Skeletal muscle tissue (tissue), 4 donors: ENCODE measurements around the gene WDR53. TPM values are rescaled to one million over a fixed set of nuclear protein-coding genes. Genes with fewer than 3 reads are reported as not detected.
A peak's percentile ranks its signal among the peaks of the same experiment; 100 is the strongest.
"Not testable (repeated sequence)": the region's sequence is repeated elsewhere in the genome, so short reads cannot be mapped to it uniquely, and the experiment has no call there.

ENCODE experiments used
- H3K27ac ChIP-seq: one replicate; pipeline ENCODE4 v1.7.0; 2013; ENCODE audit warnings: mild to moderate bottlenecking, low read depth, low read length, inconsistent platforms
- H3K27me3 ChIP-seq, 3 donors: one replicate each; pipeline ENCODE4 v1.7.0; 2013; ENCODE audit warnings: low read length in 3 of 3; ENCODE audit not compliant: control insufficient read depth in 3 of 3, insufficient read depth in 3 of 3
- H3K36me3 ChIP-seq, 3 donors: one replicate each; pipeline ENCODE4 v1.7.0; 2013; ENCODE audit warnings: low read length in 3 of 3; ENCODE audit not compliant: control insufficient read depth in 3 of 3, insufficient read depth in 3 of 3
- H3K4me1 ChIP-seq, 3 donors: one replicate each; pipeline ENCODE4 v1.7.0; 2013; ENCODE audit warnings: low read length in 3 of 3, mild to moderate bottlenecking in 3 of 3; ENCODE audit not compliant: control insufficient read depth in 3 of 3, insufficient read depth in 3 of 3
- H3K4me3 ChIP-seq, 3 donors: one replicate each; pipeline ENCODE4 v1.7.0; 2013; ENCODE audit warnings: low read length in 3 of 3
- H3K9ac ChIP-seq, 3 donors: one replicate each; pipeline ENCODE4 v1.7.0; 2013; ENCODE audit warnings: low read length in 3 of 3, mild to moderate bottlenecking in 3 of 3, moderate library complexity in 2 of 3, low read depth in 1 of 3
- H3K9me3 ChIP-seq, 3 donors: one replicate each; pipeline ENCODE4 v1.7.0; 2013; ENCODE audit warnings: low read length in 3 of 3; ENCODE audit not compliant: control insufficient read depth in 3 of 3
- total RNA-seq: library from RNA; depleted of rRNA; stranded (reverse); fragments of >200 nt; gene quantifications from one replicate; pipeline ENCODE4 v1.2.3, GENCODE V29; 2014
- donor health status: Osteomylitis.

WDR53 gene
- total RNA-seq, 1 donor from 2014 or later, result 6.8 TPM

DNA sequence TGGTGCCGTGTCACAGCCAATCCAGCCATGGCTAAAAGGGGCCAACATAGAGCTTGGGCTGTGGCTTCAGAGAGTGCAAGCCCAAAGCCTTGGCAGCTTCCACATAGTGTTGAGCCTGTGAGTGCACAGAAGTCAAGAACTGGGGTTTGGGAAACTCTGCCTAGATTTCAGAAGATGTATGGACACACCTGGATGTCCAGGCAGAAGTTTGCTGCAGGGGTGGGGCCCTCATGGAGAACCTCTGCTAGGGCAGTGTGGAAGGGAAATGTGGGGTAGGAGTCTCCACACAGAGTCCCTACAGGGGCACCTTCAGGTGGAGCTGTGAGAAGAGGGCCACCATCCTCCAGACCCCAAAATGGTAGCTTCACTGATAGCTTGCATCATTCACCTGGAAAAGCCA is 19.0 kb downstream of the WDR53 start:
- not testable (repeated sequence) for H3K4me1 ChIP-seq, H3K9me3 ChIP-seq, H3K9ac ChIP-seq, H3K36me3 ChIP-seq, H3K27me3 ChIP-seq, H3K4me3 ChIP-seq, H3K27ac ChIP-seq

DNA sequence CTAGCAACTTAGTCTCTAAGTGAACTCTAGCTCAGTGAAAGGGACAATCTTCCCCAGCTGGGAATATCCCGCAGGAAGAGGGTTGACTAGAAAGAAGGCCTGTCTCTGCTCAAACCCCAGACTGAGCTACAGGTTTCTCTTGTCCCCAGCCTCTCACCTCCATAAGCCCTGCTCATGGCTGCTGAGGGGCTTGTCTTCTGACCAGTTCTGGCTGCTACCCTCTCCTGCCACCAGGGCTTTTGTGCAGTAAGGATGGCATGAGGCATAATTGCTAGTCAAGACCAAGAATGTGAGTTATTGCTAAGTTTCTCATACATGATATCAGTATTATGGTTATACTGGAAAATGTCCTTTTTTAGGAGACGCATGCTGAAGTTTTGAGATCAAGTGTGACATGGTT is 21.3 kb downstream of the WDR53 start:
- H3K9ac ChIP-seq, result no peak overlapping the region
- H3K4me1 ChIP-seq, result no peaks in the 10 kb centered on the region
- no peaks in the 10 kb centered on the region for H3K36me3 ChIP-seq
- no peak overlapping the region for H3K27ac ChIP-seq
- no peak overlapping the region for H3K4me3 ChIP-seq
- no peaks in the 10 kb centered on the region for H3K27me3 ChIP-seq
- H3K9me3 ChIP-seq, result peaks cover 0 to 3% (median 0%) of the 10 kb centered on the region in 3 donors

DNA sequence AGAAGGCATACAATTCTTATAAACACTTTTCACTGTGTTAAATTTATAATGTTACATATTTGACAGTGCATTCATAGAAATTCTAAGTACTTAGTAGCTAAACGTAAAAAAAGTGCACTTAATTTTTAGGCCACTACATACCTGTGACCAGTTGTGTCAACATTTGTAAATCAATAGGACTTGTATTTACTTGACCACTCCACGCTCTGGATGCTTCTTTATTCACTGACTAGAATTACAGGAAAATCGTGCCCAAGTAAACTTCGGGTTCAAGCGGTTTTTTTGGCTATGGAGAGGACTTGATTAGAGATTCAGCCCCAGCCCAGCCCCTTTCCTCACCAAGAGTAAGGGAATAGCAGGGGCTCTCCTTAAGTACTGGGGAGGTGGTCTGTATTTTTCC is 21.8 kb downstream of the WDR53 start:
- H3K36me3 ChIP-seq, result no peaks in the 10 kb centered on the region
- no peak overlapping the region for H3K4me3 ChIP-seq
- H3K27me3 ChIP-seq, result no peaks in the 10 kb centered on the region
- H3K4me1 ChIP-seq, result no peaks in the 10 kb centered on the region
- no peak overlapping the region for H3K27ac ChIP-seq
- H3K9ac ChIP-seq, result no peak overlapping the region
- H3K9me3 ChIP-seq, result peaks cover 0 to 3% (median 0%) of the 10 kb centered on the region in 3 donors

DNA sequence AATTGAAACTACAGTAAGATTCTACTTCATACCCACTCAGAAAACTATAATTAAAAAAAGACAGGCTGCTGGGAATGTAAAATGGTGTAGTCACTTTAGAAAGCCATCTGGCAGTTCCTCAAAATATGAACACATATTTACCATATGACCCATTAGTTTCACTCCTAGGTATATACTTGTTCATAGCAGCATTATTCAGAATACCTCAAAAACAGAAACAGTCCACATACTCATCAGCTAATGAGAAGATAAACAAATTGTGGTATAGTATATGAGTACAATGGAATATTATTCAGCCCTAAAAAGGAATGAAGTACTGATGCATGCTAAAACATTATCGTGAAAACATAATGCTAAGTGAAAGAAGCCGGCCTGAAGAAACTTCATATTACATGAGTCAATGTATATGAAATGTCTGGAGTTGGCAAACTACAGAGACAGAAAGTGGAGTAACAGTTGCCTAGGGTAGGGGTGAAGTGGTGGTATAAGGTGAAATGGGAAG is 23.8 kb downstream of the WDR53 start:
- no peak overlapping the region for H3K9ac ChIP-seq
- no peaks in the 10 kb centered on the region for H3K4me1 ChIP-seq
- no peak overlapping the region for H3K4me3 ChIP-seq
- no peak overlapping the region for H3K27ac ChIP-seq
- peaks cover 0 to under 1% (median 0%) of the 10 kb centered on the region in 3 donors for H3K9me3 ChIP-seq
- no peaks in the 10 kb centered on the region for H3K27me3 ChIP-seq
- H3K36me3 ChIP-seq, result no peaks in the 10 kb centered on the region

DNA sequence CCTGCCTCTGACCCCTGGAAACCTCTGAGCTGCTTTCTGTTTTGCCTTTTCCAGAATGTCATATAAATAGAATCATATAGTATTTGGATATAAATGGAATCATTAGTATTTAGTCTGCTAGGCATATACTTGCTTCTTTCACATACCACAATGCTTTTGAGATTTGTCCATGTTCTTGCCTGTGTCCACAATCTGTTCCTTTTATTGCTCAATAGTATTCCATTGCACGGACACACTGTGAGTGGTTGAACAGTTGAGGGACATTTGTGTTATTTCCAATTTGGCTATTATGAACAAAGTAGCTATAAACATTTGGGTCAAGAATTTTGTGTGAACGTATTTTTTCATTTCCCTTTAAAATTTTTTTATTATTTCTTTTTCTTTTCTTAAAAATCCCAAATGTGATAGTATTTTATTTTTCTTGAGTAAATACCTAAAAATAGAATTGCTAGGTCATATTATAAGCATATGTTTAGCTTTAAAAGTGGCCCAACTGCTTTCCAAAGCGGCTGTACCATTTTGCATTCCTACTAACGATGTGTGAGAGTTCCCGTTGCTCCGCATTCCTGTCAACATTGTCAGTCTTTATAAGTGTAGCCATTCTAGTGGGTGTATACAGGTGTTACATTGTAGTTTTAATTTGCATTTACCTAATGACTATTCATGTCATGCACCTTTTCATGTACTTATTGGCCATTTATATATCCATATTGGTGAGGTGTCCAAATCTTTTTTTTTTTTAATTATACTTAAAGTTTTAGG is 26.5 kb downstream of the WDR53 start:
- no peaks in the 10 kb centered on the region for H3K9me3 ChIP-seq

DNA sequence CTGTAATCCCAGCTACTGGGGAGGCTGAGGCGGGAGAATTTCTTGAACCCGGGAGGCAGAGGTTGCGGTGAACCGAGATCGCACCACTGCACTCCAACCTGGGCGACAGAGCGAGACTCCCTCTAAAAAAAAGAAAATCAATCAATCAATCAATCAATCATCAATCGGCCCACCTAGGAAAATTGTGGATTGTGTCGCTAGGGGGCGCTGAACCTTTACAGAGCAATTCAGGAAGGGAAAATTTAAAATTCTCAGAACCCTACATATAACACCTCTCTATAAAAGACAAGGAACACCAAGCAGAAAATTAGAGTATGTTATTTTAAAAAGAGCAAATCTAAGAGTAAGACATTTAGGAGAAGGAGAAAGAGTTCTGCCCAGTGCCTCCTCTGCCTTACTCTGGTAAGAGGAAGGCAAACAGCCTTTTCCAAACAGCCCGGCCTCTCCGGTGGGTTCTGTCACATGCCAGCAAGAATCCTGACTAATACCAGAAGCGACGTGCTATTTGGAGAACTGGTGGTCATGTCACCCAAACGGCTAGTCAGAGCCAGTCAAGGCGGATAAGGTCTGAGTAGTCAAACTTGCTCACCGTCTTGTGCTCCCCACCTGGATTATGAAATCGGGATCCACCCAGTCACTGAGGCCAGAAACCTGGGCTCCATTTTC is 30.9 kb downstream of the WDR53 start:
- H3K27ac ChIP-seq, result no peak overlapping the region
- H3K4me1 ChIP-seq, result peaks cover 0 to 3% (median 0%) of the 10 kb centered on the region in 3 donors
- H3K9ac ChIP-seq, result no peak overlapping the region
- H3K27me3 ChIP-seq, result peaks cover 0 to under 1% (median 0%) of the 10 kb centered on the region in 3 donors
- H3K4me3 ChIP-seq, result no peak overlapping the region
- no peaks in the 10 kb centered on the region for H3K36me3 ChIP-seq
- no peaks in the 10 kb centered on the region for H3K9me3 ChIP-seq

More for the DNA sequence above, 26.5 kb downstream of the WDR53 start:
- H3K27ac ChIP-seq, result no peak overlapping the region
- no peaks in the 10 kb centered on the region for H3K36me3 ChIP-seq
- no peak overlapping the region for H3K9ac ChIP-seq
- no peaks in the 10 kb centered on the region for H3K27me3 ChIP-seq
- H3K4me3 ChIP-seq, result no peak overlapping the region
- peaks cover 0 to 3% (median 0%) of the 10 kb centered on the region in 3 donors for H3K4me1 ChIP-seq

DNA sequence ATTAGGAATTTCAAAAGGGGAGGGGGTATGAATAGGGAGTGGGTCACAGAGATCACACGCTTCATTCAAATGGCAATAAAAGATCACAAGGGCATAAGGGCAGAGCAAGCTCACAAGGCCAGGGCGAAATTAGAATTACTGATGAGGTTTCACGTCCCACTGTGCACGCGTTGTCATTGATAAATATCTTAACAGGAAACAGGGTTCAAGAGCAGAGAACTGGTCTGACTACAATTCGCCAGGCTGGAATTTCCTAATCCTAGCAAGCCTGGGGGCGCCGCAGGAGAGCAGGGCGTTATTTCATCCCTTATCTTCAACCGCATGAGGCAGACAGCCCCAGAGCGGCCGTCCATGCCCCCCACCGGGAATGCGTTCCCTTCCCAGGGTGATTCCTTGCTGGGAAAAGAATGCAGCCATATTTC is 35.1 kb downstream of the WDR53 start:
- H3K9me3 ChIP-seq, result no peaks in the 10 kb centered on the region
- H3K27ac ChIP-seq, result no peak overlapping the region
- H3K27me3 ChIP-seq, result peaks cover 0 to 2% (median 0%) of the 10 kb centered on the region in 3 donors
- H3K4me1 ChIP-seq, result peaks cover 0 to 7% (median 2%) of the 10 kb centered on the region in 3 donors
- H3K36me3 ChIP-seq, result no peaks in the 10 kb centered on the region
- no peak overlapping the region for H3K9ac ChIP-seq
- no peak overlapping the region for H3K4me3 ChIP-seq

DNA sequence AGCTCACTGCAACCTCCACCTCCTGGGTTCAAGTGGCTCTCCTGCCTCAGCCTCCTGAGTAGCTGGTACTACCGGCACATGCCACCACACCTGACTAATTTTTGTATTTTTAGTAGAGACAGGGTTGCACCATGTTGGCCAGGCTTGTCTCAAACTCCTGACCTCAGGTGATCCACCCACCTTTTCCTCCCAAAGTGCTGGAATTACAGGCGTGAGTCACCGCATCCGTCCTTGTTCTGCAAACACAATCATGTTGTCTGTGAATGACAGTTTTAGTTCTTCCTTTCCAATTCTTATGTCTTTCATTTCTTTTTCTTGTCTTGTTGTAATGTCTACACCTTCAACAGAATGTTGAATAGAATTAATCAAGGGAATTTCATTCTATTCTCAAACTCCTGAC is 36.9 kb downstream of the WDR53 start:
- no peaks in the 10 kb centered on the region for H3K9me3 ChIP-seq
- H3K4me1 ChIP-seq, result peaks cover 0 to 4% (median 2%) of the 10 kb centered on the region in 3 donors
- no peak overlapping the region for H3K27ac ChIP-seq
- peaks cover 0 to 2% (median 0%) of the 10 kb centered on the region in 3 donors for H3K27me3 ChIP-seq
- no peak overlapping the region for H3K9ac ChIP-seq
- H3K4me3 ChIP-seq, result no peak overlapping the region
- H3K36me3 ChIP-seq, result no peaks in the 10 kb centered on the region

DNA sequence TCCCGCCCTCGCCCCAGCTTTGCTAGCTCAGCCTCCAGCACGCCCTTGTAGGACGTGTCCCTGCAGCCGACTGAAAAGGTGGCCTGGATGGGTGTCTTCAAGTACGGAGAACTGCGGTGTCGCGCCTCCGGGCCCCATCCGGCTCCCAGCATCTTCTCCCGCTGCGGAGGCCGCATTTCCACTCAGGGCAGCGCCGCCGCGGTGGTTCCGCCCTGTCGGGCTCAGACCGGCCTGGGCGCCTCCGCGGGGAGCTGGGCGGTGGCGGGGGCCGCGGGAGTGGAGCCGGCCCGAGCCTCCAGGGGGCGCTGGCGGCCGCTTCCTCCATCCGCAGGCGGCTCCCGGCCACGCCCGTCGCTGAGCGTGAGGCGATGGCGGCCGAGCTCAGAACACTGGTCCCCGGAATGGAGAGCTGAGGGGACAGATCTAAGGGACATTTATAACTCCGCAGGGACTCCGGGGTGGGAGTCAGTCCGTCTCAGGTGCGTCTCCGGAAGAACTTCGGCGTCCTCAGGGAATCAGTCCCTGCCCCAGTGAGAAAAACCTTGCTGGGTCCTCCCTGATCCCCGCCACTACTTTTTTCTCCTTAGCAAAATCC is 39.6 kb downstream of the WDR53 start:
- H3K9me3 ChIP-seq, result no peaks in the 10 kb centered on the region
- H3K27ac ChIP-seq, result no peak overlapping the region
- H3K4me3 ChIP-seq, result peak overlapping the region; percentile 61 to 77 (median 71)
- no peaks in the 10 kb centered on the region for H3K36me3 ChIP-seq
- H3K4me1 ChIP-seq, result peaks cover 0 to 4% (median 2%) of the 10 kb centered on the region in 3 donors
- peak overlapping the region; percentile 48 to 66 (median 50) for H3K9ac ChIP-seq
- peaks cover 0 to 2% (median 0%) of the 10 kb centered on the region in 3 donors for H3K27me3 ChIP-seq

DNA sequence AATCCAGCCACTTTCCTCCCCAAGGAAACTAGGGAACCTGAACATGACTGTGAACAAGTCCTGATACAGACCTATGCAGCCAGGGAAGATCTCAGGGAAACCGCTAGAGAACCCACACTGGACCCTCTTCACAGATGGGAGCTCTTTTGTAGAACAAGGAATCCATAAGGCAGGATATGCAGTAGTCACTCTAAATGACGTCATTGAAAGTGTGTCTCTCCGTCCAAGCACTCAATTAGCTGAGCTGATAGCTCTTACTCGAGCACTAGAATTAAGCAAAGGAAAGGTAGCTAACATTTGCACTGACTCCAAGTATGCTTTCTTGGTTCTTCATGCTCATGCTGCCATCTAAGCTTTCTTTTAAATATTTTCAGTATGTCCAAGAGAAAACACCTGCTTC is 43.2 kb downstream of the WDR53 start:
- Histone ChIP-seq H3K36me3 (no peaks in the 10 kb centered on the region), H3K4me1 (peaks cover 0 to 4% (median 2%) of the 10 kb centered on the region in 3 donors), H3K27me3 (no peaks in the 10 kb centered on the region), H3K9ac (no peak overlapping the region), H3K9me3 (peaks cover 0 to 4% (median 0%) of the 10 kb centered on the region in 3 donors), H3K4me3 (no peak overlapping the region), H3K27ac (no peak overlapping the region)
